22Rv1 (cell line): ENCODE data around the gene LMO3.

Experiments
- ZFX ChIP-seq: fragments of 450-650 bp; IDR thresholded peaks from 2 replicates; pipeline ENCODE4 v1.6.1; 2017; ENCODE audit warnings: antibody characterized with exemption, borderline replicate concordance
- TF ChIP-seq, protein P1 (sequence below): fragments of 450-650 bp; IDR thresholded peaks from 2 replicates; pipeline ENCODE4 v1.5.1; 2017; ENCODE audit warnings: mild to moderate bottlenecking

GRCh38 chr12:16524378-16524777 lies 81.6 kb downstream of the LMO3 start:
- TF ChIP-seq, protein P1, sequence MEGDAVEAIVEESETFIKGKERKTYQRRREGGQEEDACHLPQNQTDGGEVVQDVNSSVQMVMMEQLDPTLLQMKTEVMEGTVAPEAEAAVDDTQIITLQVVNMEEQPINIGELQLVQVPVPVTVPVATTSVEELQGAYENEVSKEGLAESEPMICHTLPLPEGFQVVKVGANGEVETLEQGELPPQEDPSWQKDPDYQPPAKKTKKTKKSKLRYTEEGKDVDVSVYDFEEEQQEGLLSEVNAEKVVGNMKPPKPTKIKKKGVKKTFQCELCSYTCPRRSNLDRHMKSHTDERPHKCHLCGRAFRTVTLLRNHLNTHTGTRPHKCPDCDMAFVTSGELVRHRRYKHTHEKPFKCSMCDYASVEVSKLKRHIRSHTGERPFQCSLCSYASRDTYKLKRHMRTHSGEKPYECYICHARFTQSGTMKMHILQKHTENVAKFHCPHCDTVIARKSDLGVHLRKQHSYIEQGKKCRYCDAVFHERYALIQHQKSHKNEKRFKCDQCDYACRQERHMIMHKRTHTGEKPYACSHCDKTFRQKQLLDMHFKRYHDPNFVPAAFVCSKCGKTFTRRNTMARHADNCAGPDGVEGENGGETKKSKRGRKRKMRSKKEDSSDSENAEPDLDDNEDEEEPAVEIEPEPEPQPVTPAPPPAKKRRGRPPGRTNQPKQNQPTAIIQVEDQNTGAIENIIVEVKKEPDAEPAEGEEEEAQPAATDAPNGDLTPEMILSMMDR, result no peak
- TF ChIP-seq ZFX, result no peak
